Measurements from ENCODE around the gene CORT.
A peak's percentile ranks its signal among the peaks of the same experiment; 100 is the strongest.
"Not testable (repeated sequence)": the region's sequence is repeated elsewhere in the genome, so short reads cannot be mapped to it uniquely, and the experiment has no call there.

The CORT gene, protein sequence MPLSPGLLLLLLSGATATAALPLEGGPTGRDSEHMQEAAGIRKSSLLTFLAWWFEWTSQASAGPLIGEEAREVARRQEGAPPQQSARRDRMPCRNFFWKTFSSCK

DNA sequence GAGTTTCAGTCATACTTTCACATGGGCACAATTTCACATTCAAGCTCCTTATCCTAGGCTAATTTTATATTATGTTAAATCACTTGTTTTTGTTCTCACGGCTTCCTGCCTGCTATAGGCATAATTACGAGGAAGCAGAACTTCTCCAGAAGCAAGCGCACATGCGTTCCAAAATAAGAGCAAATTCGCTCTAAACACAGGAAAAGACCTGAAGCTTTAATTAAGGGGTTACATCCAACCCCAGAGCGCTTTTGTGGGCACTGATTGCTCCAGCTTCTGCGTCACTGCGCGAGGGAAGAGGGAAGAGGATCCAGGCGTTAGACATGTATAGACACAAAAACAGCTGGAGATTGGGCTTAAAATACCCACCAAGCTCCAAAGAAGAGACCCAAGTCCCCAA is at the start of gene CORT:
Gene CORT, plus strand, starts transcription at position 281 of the 400 bp plus-strand sequence. CDS start 193 bp downstream, outside the sequence.
- no peak for DNase-seq

DNA sequence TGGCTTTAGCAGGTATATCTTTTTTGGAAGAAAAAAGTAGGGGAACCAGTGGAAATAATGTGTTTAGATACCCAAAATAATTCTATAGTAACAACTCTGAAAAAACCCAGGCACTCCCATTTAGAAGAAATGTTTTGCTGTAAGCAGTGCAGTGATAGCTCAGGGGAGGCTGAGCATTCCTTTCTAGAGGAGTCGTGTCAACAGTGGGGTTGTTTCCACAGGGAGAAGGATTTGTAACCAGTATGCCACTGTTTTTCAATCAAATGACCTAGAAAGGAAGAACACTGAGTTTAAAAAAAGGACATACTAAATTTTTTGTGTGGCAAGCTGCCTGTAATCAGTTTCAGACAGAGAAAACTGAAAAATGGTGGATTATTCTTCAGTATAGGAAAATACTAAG is 48.5 kb upstream of the CORT start:
- DNase-seq = no peak

DNA sequence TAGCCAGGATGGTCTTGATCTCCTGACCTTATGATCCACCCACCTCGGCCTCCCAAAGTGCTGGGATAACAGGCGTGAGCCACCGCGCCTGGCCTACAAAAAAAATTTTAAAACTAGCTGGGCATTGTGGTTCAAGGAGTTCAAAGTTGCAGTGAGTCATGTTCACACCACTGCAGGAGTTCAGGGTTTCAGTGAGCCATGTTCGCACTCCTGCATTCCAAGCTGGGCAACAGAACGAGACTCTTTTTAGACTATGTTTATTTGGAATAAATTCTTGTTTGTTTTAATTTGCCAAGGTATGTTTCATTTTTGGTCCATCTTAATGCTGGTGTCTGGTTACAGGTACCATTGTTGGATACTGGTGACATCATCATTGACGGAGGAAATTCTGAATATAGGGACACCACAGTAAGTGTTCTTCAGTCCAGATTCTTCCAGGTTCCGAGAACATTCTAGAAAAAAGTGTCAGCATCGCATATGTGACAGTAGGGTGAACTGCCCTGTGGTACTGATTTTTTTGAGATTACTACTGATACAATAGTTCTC is 47.0 kb upstream of the CORT start:
- no peak for DNase-seq

DNA sequence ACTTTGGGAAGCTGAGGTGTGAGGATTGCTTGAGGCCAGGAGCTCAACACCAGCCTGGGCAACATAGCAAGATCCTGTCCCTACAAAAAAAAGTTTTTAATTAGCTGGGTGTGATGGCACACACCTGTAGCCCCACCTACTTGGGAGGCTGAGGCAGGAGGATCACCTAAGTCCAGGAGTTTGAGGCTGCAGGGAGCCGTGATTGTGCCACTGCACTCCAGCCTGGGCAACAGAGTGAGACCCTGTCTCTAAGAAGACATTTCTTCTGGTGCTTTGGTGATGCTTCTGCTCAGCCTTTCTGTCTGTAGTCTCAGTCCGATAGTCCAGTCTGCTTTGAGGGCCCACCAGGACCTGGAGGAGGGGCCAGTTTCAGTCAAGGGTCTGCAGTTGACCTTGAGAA is 42.6 kb upstream of the CORT start:
- no peak for DNase-seq

DNA sequence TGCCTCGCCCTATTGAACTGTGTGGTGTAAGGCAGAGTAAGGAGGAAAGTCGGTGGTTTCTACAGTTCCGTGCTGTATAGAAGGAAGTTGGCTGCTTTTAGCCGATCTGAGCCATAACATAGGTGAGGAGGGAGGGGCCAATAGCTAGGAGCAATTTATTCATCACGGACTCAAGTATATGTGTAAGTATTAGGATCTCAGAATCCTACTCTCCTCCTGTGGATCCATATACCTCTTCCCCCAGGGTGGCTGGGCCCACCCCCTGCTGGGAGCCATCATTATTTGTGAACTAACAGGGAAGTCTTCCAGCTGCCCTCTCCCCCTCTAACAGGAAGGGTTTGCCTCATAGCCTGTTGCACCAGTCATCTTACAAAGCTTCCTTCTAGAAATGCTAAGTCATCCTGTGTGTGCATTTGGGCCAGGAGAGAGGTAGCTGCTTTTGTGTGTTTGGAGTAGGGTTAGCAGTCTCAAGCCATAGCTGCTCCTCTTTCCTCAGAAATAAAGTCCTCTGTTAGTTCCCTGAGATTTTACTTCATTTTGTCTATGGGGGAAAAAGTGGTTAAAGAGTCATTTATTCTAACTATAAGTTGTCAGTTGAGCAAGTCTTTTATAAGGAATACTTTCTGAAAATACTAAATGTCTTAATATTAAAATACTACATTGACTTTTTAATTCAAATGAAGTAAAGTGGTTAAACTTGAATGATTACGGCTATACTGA is 34.5 kb upstream of the CORT start:
- DNase-seq = no peak

DNA sequence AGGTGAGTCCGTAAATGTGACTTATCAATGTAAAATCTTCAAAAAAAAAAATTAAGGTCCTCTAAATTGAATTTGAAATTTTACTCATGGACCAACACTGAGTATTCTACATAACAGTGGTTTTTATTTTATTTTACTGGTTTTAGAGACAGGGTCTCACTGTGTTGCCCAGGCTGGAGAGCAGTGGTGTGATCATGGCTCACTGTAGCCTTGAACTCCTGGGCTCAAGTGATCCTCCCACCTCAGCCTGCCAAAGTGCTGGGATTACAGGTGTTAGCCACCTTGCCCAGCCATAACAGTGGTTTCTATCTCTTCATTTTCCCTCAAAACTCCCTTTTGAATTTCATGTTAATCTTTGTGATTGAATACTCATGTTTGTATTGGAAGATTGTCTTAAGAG is 33.9 kb upstream of the CORT start:
- DNase-seq = not testable (repeated sequence)

DNA sequence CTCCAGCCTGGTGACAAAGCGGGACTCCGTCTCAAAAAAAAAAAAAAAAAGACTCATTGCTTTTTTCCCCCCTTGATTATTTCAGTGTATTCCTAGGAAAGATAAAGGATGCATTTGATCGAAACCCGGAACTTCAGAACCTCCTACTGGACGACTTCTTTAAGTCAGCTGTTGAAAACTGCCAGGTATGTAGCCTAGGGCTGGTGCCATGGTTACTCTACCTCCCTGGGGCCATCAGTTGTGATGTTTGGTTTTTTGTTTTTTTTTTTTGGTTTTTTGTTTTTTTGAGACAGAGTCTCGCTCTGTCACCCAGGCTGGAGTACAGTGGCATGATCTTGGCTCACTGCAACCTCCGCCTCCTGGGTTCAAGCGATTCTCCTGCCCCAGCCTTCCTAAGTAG is 31.1 kb upstream of the CORT start:
- not testable (repeated sequence) for DNase-seq

DNA sequence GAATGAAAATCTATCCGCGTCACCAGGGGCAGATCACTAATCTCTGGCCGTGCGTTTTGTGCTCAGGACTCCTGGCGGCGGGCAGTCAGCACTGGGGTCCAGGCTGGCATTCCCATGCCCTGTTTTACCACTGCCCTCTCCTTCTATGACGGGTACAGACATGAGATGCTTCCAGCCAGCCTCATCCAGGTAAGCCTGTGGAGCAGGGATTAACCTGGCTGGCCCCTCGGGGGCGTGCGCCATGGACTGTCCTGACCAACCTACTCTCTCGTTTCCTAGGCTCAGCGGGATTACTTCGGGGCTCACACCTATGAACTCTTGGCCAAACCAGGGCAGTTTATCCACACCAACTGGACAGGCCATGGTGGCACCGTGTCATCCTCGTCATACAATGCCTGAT is 30.5 kb upstream of the CORT start:
- DNase-seq = no peak

DNA sequence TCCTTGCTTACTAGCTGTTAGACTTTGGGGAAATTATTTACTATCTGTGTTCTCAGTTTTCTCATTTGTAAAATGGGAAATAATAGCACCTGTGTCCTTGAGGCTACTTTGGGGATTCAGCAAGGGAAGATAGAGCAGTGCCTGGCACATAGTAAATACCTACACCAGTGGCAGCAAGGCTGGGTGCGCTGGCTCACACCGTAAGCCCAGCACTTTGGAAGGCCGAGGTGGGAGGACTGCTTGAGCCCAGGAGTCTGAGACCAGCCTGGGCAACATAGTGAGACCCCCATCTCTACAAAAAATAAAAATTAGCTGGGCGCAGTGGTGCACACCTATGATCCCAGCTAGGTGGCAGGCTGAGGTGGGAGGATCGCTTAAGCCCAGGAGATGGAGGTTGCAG is 28.2 kb upstream of the CORT start:
- no peak for DNase-seq

DNA sequence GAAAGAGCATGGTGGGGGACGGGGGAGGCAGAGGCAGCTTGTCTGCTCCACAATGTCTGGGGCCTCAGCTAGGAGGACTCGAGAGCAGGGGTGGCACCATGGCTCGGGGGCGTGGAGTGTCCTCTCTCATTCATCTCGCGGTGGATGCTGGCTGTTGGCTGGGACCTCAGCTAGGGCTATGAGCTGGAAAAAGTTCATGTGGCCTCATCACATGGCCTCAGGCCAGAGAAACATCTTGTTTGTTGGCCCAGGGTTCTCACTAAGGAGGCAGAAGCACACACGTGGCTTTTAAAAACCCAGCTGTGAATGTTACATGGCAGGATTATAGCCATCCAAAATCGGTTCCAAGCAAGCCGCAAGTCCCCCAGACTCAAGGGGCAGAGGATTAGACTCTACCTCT is 25.8 kb upstream of the CORT start:
- DNase-seq = no peak

DNA sequence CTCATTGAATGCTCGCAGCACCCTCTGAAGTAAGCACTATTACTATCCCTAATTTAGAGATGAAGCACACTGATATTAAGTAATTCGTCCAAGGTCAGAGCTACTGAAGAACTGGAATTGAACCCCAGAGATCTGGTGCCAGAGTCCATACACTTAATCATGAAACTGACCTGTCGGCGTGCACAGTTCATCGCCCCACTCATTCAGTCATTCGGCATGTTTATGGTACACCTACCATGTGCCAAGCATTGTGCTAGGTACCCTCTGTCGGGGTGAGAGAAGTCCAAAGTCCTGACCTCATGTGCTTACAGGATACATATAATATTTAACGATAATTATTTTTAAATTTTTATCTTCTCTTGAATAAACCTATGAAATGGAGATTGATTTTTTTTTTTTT is 25.2 kb upstream of the CORT start:
- DNase-seq = no peak

DNA sequence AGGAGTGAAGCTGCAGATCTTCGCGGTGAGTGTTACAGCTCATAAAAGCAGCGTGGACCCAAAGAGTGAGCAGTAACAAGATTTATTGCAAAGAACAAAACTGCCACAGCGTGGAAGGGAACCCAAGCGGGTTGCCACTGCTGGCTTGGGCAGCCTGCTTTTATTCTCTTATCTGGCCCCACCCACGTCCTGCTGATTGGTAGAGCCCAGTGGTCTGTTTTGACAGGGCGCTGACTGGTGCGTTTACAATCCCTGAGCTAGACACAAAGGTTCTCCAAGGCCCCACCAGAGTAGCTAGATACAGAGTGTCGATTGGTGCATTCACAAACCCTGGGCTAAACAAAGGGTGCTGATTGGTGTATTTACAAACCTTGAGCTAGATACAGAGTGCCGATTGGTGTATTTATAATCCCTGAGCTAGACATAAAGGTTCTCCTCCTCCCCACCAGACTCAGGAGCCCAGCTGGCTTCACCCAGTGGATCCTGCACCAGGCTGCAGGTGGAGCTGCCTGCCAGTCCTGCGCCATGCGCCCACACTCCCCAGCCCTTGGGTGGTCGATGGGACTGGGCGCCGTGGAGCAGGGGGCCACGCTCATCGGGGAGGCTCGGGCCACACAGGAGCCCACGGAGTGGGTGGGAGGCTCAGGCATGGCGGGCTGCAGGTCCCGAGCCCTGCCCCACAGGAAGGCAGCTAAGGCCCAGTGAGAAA is 23.9 kb upstream of the CORT start:
- DNase-seq = not testable (repeated sequence)

DNA sequence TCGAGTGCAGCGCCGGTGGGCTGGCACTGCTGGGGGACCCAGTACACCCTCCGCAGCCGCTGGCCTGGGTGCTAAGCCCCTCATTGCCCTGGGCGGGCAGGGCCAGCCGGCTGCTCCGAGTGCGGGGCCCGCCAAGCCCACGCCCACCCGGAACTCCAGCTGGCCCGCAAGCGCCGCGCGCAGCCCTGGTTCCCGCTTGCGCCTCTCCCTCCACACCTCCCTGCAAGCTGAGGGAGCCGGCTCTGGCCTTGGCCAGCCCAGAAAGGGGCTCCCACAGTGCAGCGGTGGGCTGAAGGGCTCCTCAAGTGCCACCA is 23.3 kb upstream of the CORT start:
- DNase-seq = not testable (repeated sequence)

DNA sequence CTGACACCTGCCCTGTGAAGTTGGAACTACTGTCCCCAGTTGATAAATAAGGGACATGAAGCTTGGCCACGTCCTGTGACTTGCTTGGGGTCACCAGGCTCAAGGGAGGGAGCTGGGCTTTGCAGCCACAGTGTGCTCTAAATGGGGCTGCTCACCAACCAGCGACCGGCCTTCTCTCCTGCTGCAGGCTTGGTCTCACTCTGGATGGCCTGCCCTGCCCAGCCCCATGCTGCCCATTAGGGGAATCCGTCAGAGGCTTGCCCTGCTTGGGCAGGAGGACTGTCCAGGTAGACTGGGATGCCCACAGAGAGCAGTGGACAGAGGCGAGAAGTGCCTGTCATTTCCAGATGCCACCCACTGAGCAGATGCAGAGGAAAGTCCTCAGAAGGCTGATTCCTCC is 20.8 kb upstream of the CORT start:
- DNase-seq = no peak

DNA sequence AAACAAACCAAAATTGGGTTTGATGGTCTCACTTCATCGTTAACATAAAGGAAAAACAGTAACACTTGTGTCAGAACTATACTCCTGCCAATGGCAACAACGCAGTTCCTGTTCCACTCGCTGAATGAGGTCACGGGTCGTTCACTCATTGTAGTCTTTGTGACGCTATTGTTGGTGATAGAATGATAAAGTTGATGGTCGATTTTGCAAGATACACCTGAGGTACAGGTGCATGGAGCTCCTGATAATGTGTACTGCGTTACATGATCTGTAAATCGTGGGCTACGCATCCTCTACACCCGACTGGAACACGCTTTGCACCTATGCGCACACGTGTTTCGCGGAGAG is 20.0 kb upstream of the CORT start:
- no peak for DNase-seq

DNA sequence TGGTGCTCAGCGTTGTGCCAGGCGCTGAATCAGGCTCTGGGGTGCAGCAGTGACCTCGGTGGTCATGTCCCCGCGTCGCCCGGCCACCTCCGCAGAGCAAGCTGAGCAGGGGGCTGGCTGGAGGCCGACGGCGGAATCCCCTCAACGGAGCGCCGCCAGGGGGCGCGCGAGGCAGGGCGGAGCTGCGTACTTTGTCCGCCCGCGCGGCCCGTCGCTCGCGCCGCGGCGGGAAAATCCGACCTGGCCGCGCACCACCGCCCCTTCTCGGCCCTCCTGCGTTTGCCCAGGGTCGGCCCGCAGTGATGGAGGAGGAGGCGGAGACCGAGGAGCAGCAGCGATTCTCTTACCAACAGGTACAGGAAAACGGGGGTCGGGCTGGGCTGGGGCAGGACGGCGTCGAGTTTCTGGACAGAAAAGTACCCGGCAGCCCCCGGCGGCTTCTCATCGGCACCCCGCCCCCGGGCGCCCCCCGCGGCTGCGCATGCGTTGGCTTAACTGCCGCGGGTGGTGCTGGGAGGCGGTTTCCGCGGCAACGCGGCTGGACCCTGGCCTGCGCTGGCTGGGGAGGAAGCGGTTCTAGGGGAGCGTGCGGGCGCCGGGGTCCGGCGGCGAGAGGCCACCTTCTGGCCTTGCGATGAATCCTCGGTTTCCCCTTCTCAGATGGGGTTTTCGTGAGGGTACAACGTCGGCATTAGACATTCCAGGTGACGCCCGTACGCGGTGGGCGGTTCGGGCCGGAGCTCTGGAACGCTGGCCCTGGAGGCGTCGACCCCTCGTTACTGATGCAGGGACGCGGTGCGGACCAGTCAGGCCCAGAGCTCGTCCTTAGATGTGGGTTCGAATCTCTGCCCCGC is 19.4 kb upstream of the CORT start, which contains the start of gene CENPS:
Gene CENPS, plus strand, starts transcription at position 218 of the 854 bp plus-strand sequence. Its CDS starts 85 bp downstream, at position 303.
- DNase-seq = peak; percentile 85

DNA sequence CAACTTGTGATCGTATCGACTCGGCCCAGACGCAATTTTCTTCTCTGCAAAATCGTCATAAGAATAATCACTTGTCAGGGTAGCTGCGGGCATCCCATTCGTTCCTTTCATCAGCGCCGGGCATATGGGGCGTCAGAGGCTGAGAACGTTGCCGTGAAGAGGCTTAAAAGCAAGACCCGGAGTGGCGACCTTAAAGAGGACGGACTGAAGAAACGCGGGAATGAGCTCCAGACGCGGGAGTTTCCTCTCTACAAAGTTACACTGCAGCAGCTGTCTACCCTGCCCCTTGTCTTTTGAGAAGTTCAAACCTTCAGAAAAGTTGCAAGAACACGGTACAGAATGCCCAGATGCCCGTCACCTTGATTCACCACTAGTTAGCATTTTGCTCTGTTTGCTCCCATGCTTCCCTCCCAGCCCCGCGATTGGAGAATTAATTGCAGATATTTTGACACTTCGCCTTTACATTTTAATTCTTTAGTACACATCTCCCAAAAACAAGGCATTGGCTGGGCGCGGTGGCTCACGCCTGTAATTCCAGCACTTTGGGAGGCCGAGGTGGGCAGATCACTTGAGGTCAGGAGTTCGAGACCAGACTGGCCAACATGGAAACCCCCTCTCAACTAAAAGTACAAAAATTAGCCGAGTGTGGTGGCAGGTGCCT is 18.6 kb upstream of the CORT start:
- no peak for DNase-seq

DNA sequence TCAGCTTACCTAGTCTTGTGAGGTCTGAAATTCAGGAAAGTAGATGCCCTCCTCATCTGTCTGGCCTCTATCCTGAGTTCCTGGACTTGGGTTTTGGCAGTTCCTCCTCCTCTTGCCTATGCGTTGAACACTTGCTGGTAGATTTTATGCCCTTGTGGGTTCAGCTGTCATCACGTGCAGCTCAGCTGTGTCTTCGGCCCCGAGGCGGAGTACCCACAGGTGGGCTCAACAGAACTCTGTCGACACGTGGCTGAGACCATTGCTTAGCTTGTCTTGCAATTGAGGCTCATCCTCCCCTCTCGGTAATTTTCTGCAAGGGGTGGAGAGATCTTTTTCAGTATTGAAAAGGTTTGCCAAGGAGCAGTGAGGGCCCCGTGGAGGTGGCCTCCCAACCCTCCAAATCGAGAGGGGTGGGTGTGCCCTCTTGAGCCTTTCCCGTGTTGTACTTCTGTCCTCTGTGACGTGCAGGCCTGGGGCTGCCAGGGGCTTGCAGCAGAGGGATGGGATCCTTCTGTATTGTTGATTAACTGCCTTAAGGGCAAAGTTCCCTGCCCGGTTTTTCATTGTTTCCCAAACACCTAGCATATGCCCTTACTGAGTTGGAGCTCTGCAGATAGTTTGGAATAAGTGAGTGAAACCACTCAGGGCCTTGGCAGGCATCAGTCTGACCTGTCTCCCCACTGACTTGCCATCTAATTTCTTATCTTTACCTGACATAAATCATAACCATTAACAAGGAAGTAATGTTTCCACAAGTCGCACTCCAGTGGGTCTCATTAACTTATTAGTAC is 16.7 kb upstream of the CORT start:
- DNase-seq = no peak

DNA sequence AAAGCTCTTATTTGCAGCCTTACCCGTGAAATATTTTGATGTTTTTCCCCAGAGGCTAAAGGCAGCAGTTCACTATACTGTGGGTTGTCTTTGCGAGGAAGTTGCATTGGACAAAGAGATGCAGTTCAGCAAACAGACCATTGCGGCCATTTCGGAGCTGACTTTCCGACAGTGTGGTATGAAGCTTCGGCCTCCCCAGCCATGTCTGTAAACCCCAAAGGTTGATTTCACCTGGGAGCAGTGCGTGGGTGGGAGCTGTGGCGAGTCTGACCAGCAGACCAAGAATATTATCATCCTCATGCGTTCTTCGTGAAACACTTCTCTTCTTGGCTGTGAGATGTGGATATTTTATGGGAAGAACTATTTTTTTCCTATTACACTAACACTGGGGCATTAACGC is 16.0 kb upstream of the CORT start:
- no peak for DNase-seq

DNA sequence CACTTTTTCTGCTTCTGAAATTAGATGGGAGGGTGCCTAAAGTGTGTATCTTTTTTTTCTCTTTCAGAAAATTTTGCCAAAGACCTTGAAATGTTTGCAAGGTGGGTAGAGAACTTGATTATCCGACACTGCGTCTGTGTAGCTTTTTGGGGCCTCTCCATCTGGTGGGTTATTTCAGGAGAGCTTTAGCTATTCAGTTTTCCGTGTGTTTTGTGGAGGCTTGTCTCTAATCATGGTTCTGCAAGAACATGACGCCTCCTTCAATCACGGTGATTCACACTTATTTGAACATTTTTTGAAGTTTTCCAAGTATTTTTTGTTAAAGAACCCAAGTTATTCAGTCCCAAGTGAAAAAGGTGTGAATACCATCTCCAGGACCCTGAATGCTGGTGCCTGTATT is 15.2 kb upstream of the CORT start:
- no peak for DNase-seq

DNA sequence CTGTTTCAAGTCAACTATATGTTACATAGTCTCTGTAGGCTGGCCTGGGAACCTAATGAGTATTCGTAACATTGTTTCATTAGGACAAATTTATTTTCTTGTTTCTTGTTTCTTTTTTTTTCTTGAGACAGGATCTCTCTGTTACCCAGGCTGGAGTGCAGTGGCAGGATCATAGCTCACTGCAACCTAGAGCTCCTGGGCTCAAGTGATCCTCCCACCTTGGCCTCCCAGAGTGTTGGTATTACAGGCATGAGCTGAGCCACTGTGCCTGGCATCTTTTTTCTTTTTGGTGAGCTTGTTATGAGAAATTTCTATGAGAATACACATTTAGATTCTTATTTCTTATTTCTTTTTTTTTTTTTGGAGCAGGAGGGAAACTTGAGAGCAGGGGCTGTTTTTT is 12.8 kb upstream of the CORT start:
- DNase-seq = no peak

DNA sequence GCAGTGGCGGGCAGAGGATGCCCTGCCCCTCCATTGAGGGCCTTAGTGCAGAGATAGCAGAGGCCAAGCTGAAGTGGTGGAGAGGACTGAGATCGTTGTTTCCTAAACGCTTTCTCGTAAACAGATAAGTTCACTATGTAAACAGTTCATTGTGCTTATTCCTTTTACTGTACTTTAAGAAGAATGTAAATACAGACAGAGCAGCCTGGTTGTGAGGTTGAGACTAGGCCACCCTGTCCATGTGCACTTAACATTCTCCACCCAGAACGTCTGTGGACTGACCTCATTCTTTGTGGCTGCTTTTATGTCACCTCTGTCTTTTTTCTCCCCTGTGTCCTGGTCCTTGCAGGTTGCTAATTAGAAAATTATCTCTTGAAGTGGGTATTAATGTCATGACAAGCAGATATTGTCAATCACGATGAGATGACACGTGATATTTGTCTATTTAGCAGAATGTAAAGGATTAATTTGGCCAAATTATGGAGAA is 11.1 kb upstream of the CORT start:
- no peak for DNase-seq

Data from T1000 (cell line).